ENCODE results near the gene BCO2.

DNA sequence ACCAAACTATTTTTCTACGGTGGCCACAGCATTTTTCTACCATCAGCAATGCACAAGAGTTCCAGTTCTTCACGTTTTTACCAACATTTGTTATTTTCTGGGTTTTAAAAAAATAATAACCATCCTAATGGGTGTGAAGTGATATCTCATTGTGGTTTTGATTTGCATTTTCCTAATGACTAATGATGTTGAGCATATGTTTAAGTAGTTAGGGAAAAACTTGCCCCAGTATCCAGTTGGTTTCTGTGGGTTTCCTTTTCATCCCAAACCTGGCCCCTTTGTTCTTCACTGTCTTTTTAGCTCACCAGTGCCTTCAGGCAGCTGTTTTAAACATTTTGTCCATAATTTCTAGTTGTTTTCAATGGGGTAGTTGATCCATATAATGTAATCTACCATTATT, 36.2 kb downstream of the BCO2 start:
- no peak for TF ChIP-seq POLR2A (IDR thresholded peaks at IDR 0.05)
- TF ChIP-seq, protein P1, sequence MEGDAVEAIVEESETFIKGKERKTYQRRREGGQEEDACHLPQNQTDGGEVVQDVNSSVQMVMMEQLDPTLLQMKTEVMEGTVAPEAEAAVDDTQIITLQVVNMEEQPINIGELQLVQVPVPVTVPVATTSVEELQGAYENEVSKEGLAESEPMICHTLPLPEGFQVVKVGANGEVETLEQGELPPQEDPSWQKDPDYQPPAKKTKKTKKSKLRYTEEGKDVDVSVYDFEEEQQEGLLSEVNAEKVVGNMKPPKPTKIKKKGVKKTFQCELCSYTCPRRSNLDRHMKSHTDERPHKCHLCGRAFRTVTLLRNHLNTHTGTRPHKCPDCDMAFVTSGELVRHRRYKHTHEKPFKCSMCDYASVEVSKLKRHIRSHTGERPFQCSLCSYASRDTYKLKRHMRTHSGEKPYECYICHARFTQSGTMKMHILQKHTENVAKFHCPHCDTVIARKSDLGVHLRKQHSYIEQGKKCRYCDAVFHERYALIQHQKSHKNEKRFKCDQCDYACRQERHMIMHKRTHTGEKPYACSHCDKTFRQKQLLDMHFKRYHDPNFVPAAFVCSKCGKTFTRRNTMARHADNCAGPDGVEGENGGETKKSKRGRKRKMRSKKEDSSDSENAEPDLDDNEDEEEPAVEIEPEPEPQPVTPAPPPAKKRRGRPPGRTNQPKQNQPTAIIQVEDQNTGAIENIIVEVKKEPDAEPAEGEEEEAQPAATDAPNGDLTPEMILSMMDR (IDR thresholded peaks at IDR 0.05) = no peak
- TF ChIP-seq POLR2AphosphoS5 (IDR thresholded peaks at IDR 0.05) = no peak

Measured in prostate gland (tissue), 2 donors.